Epidermal melanocyte (primary cell): Measurements from ENCODE around the gene ZNF212.

Source experiments
- DNase-seq: peaks from one replicate; pipeline ENCODE4 v3.0.0; 2011; ENCODE audit warnings: low spot score; ENCODE audit not compliant: insufficient read length

The ZNF212 gene

GRCh38 chr7:149284850-149285585, 45.6 kb downstream of the ZNF212 start:
- peak; percentile 97 for DNase-seq

DNA sequence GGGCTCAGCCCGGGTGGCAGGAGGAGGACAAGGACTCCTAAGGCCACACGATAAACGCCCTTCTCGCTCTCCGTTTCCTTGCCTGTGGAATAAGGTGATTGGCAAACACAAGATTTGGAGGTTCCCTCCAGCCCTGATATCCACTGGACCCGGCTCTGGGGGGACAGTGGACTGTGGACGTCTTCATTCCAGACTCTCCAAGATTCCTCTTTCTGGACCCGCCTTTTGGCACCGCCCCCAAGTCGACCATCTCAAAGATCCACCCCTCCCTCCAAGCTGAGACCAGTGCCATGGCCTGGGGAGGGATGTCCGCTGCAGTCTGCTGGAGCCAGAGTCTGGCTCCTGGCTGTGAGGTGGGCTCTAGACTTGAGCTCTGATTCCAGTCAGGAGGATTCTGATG, 46.2 kb downstream of the ZNF212 start:
- DNase-seq = peak; percentile 44

- no peak for DNase-seq
Measured at GRCh38 chr7:149286811-149287400, 47.5 kb downstream of the ZNF212 start.

- DNase-seq = no peak
Measured at GRCh38 chr7:149287622-149288021, 48.2 kb downstream of the ZNF212 start.

DNA sequence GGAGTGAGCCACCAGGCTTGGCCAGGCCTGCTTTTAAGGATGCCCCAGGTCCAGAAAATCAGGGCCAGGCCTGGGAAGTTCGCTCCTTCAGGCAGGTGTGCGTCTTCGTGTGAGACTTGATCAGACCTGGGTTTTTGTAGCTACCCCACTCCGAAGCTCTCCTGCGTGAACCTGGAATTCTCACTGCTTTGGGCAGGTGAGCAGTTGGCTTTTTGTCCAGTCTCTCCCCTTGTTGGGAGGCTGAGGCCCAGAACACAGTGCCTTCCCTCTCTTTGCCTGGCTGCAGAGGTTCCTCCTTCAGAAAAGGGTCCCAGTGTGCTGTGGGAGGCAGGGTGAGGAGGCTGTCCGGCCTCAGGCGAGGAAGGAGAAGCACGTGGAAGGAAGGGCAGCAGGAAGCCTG, 49.8 kb downstream of the ZNF212 start:
- DNase-seq = no peak

DNA sequence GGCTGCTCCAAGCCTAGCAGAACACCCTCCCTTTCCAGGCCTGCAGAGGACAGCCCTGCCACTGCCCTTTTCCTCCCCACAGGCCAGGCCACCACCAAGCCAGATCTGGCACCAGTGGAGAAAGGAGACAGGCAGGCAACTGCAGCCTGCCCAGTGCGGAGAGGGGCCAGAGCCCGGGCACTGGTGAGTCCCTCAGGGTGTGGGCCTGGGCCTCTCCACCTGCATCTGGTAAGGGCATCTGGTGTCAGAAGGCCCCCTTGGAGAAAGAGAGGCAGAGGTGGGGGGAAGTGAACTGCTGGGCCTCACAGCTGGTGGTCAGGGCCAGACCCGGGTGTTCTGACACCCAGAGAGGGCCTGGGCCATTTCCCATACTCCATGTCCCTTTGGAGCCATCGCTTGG, 50.4 kb downstream of the ZNF212 start:
- no peak for DNase-seq

DNA sequence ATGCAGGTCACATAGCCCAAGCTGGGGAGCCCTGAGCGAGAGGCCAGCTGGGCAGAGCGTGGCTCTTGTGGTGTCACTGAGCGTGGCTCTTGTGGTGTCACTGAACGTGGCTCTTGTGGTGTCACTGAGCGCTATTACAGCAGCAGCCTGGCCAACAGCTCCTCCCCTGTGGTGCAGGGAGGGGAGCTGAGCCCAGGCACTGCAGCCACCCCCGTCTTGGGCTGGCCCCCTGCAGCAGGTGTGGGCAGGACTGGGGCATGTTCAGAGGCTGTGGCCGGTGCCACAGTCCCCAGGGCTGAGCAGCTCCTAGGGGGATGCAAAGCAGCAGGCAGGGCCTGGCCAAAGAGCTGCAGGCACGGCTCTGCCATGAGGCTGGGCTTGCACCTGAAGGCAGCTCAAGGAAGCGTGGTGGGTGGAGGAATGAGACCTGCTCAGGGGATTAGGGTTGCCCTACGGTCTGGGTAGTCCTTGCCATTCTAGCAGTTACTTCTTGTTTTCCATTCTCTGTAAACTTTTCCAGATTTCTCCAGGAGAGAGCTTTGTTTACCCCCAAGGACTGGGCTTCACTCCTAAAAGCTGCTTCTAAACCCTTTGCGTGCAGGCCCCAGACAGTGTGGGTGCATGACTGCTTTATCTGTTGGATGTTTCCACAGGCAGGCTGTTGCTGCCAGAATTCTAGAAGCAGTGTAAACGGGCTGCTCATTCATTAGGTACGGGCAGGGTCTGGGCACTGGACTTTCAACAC, 51.8 kb downstream of the ZNF212 start:
- no peak for DNase-seq

DNA sequence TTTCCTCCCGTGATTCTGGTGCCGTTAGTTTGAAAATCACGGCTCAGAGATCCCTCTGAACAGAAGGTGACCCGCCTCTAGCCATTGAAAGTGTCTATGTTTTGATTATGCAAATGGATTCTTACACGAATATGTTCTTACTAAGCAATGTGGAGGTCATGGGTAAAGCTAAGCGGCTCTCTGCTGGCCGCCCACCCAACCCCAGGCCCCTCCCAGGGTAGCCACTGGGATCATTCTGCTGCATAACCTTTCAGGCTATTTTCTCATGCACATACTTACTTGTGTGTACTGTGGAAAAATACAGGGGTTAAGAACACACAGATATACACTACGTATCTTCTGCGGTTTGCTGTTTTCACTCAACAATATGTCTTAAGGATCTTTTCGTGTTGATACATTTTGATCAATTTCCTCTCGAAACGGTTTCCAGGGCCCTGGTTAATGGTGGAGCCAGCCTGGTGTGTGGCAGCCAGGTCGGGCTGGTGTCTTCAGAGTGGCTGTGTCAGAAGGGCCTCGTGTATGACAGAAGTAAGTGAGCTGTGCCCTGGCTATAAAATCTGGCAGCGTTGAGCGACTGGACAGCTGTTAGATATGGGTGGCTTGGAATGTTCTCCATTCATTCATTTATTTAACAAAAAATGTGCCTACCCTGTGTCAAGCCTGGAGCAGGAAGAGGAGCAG, 52.5 kb downstream of the ZNF212 start:
- no peak for DNase-seq

GRCh38 chr7:149292462-149292823, 53.0 kb downstream of the ZNF212 start:
- DNase-seq = no peak

DNA sequence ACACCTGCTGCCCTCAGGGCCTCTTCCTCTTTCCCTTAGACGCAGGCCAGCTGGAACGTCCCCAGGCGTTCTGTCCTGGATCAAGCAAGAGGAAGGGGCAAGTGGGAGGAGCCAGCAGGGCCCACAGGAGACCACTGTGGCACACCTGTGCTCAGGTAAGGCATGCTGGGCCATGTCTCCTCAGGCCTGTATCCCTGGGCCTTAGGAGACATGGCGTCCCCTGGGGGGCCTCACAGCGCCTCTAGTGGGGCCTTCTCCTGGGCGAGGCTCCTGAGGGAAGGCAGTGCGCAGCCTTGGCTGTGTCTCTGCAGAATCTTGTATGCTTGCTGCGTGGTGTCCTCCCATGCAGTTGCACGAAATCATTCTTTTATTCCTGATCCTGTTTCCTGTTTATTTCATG, 53.9 kb downstream of the ZNF212 start:
- DNase-seq = no peak

GRCh38 chr7:149293946-149294633, 54.6 kb downstream of the ZNF212 start:
- DNase-seq = no peak

- DNase-seq = no peak
Measured at GRCh38 chr7:149294634-149295480, 55.4 kb downstream of the ZNF212 start.

- DNase-seq = no peak
Measured at GRCh38 chr7:149295481-149295850, 56.0 kb downstream of the ZNF212 start.

DNA sequence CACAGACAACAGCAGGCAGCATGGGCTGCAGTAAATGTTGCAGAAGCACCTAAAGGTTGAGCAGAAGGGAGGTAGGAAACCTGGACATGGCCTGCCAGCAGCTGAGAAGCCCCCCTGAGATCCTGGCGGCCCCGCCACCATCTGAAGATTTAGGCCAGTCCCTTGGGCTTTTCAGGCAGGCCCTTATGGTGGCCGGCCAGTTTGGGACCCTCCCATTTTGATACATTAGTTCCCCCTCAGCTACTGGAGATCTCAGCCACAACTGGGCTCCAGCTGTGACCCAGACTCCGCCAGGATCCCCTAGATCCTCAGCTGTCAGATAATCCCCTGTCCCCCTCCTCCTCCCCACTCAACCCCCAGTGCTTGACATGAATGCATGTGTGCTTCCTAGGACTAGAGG, 56.9 kb downstream of the ZNF212 start:
- no peak for DNase-seq

- DNase-seq = no peak
Measured at GRCh38 chr7:149297034-149297755, 57.7 kb downstream of the ZNF212 start.

DNA sequence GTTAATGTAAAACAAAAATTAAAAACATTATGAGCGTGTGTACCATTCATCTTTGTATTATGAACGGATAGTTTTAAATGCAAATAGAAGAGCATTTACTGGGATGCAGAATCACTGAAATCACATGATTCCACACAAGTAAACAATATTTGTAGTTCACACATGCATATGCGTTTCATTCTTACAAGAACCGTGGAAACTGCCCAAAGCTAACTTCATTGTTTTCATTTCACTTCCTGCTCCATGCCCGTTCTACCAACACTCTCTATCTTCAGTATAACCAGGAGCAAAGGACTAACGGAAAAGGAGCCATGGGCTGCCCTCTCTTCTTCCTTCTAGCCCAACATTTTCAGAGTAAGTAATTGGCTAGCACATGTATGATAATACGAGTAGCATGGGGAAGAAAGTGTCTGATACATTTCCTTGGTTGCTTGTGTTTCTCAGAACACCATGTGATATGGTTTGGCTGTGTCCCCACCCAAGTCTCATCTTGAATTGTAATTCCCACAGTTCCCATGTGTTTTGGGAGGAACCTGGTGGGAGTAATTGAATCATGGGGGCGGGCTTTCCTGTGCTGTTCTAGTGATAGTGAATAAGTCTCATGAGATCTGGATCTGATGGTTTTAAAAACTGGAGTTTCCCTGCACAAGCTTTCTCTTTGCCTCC, 61.3 kb downstream of the ZNF212 start:
- no peak for DNase-seq

GRCh38 chr7:149302222-149302621, 62.8 kb downstream of the ZNF212 start:
- no peak for DNase-seq

- DNase-seq = no peak
Measured at GRCh38 chr7:149302865-149303264, 63.4 kb downstream of the ZNF212 start.

- DNase-seq = no peak
Measured at GRCh38 chr7:149304006-149304405, 64.6 kb downstream of the ZNF212 start.
